Right atrium auricular region (tissue), 2 donors: ENCODE measurements around the gene TOPAZ1. TPM values are rescaled to one million over a fixed set of nuclear protein-coding genes. Genes with fewer than 3 reads are reported as not detected.

Source experiments
- DNase-seq: peaks from one replicate; pipeline ENCODE4 v3.0.0-alpha.2; 2019; ENCODE audit warnings: low spot score
- H3K27ac ChIP-seq, 2 donors: fragments of 200-600 bp; sonication (generic); 1 replicate in 1 of 2; 2 replicates in 1 of 2; pipeline ENCODE4 v1.5.1; 2016 to 2019
- H3K27me3 ChIP-seq, 2 donors: fragments of 200-600 bp; sonication (generic); one replicate each; pipeline versions ENCODE4 v1.5.1 to v1.6.0; 2017 to 2019
- H3K36me3 ChIP-seq: fragments of 200-600 bp; sonication (generic); one replicate; pipeline ENCODE4 v1.5.1; 2016
- H3K4me1 ChIP-seq, 2 donors: fragments of 200-600 bp; sonication (generic); one replicate each; pipeline versions ENCODE4 v1.5.1 to v1.6.0; 2017 to 2019
- H3K4me3 ChIP-seq, 2 donors: fragments of 200-600 bp; sonication (generic); 1 replicate in 1 of 2; 2 replicates in 1 of 2; pipeline ENCODE4 v1.5.1; 2017 to 2019; ENCODE audit warnings: mild to moderate bottlenecking in 1 of 2, moderate library complexity in 1 of 2
- H3K9me3 ChIP-seq, 2 donors: fragments of 200-600 bp; sonication (generic); one replicate each; pipeline ENCODE4 v1.5.1; 2019
- CTCF ChIP-seq, 2 donors: fragments of 200-600 bp; sonication (generic); IDR thresholded peaks; one replicate each; pipeline ENCODE4 v1.5.1; 2019; ENCODE audit warnings: antibody characterized with exemption in 2 of 2
- total RNA-seq, 2 donors: library from RNA; depleted of rRNA; stranded (reverse); fragments of >200 nt; gene quantifications; one replicate each; pipeline ENCODE4 v1.1.0, GENCODE V29; 2016

TOPAZ1 gene
- total RNA-seq, 2 donors from 2014 or later = not detected

- no peak overlapping the region for H3K4me3 ChIP-seq
- H3K4me1 ChIP-seq = no peaks in the 10 kb centered on the region
- DNase-seq = no peak
- no peaks in the 10 kb centered on the region for H3K9me3 ChIP-seq
- no peak for TF ChIP-seq CTCF (IDR thresholded peaks at IDR 0.05)
- no peaks in the 10 kb centered on the region for H3K27me3 ChIP-seq
- no peaks in the 10 kb centered on the region for H3K36me3 ChIP-seq
- H3K27ac ChIP-seq = no peak overlapping the region
Observed at GRCh38 chr3:44277925-44278324, 36.2 kb downstream of the TOPAZ1 start.

GRCh38 chr3:44280077-44280476, 38.4 kb downstream of the TOPAZ1 start:
- no peak overlapping the region for H3K4me3 ChIP-seq
- TF ChIP-seq CTCF (IDR thresholded peaks at IDR 0.05) = no peak
- no peaks in the 10 kb centered on the region for H3K9me3 ChIP-seq
- no peaks in the 10 kb centered on the region for H3K27me3 ChIP-seq
- DNase-seq = no peak
- no peaks in the 10 kb centered on the region for H3K36me3 ChIP-seq
- no peaks in the 10 kb centered on the region for H3K4me1 ChIP-seq
- no peak overlapping the region for H3K27ac ChIP-seq

GRCh38 chr3:44280631-44281030, 38.9 kb downstream of the TOPAZ1 start:
- no peak for DNase-seq
- Histone ChIP-seq H3K27ac (no peak overlapping the region), H3K4me1 (no peaks in the 10 kb centered on the region), H3K36me3 (no peaks in the 10 kb centered on the region), H3K4me3 (no peak overlapping the region), H3K27me3 (no peaks in the 10 kb centered on the region), H3K9me3 (no peaks in the 10 kb centered on the region)
- TF ChIP-seq CTCF (IDR thresholded peaks at IDR 0.05) = no peak

GRCh38 chr3:44284949-44285348, 43.3 kb downstream of the TOPAZ1 start:
- Histone ChIP-seq H3K9me3 (no peaks in the 10 kb centered on the region), H3K27ac (no peak overlapping the region), H3K4me3 (no peak overlapping the region), H3K4me1 (no peaks in the 10 kb centered on the region), H3K36me3 (no peaks in the 10 kb centered on the region), H3K27me3 (no peaks in the 10 kb centered on the region)
- no peak for DNase-seq
- no peak for TF ChIP-seq CTCF (IDR thresholded peaks at IDR 0.05)

- H3K36me3 ChIP-seq = no peaks in the 10 kb centered on the region
- no peak overlapping the region for H3K27ac ChIP-seq
- H3K4me1 ChIP-seq = no peaks in the 10 kb centered on the region
- DNase-seq = no peak
- no peaks in the 10 kb centered on the region for H3K9me3 ChIP-seq
- no peak for TF ChIP-seq CTCF (IDR thresholded peaks at IDR 0.05)
- no peaks in the 10 kb centered on the region for H3K27me3 ChIP-seq
- no peak overlapping the region for H3K4me3 ChIP-seq
Observed at GRCh38 chr3:44289882-44290462, 48.3 kb downstream of the TOPAZ1 start.

GRCh38 chr3:44292276-44292675, 50.6 kb downstream of the TOPAZ1 start:
- no peak overlapping the region for H3K27ac ChIP-seq
- no peak for DNase-seq
- TF ChIP-seq CTCF (IDR thresholded peaks at IDR 0.05) = no peak

More at GRCh38 chr3:44292276-44292675, 50.6 kb downstream of the TOPAZ1 start:
- Histone ChIP-seq H3K4me1 (no peaks in the 10 kb centered on the region), H3K4me3 (no peak overlapping the region), H3K27me3 (no peaks in the 10 kb centered on the region), H3K9me3 (no peaks in the 10 kb centered on the region), H3K36me3 (no peaks in the 10 kb centered on the region)
